Testis (tissue), 3 donors: ENCODE data around the gene ADTRP. TPM values are rescaled to one million over a fixed set of nuclear protein-coding genes. Genes with fewer than 3 reads are reported as not detected.

Experiments used
- DNase-seq: peaks from one replicate; pipeline ENCODE4 v3.0.0-alpha.2; 2019
- H3K27ac ChIP-seq, 2 donors: fragments of 200-600 bp; sonication (generic); one replicate each; pipeline ENCODE4 v1.5.1; 2019
- H3K27me3 ChIP-seq: fragments of 200-600 bp; sonication (generic); one replicate; pipeline ENCODE4 v1.5.1; 2019
- H3K36me3 ChIP-seq: fragments of 200-600 bp; sonication (generic); one replicate; pipeline ENCODE4 v1.5.1; 2017; ENCODE audit warnings: low read depth; ENCODE audit errors: missing control alignments
- H3K4me1 ChIP-seq: fragments of 200-600 bp; sonication (generic); one replicate; pipeline ENCODE4 v1.5.1; 2019
- H3K4me3 ChIP-seq, 2 donors: fragments of 200-600 bp; sonication (generic); one replicate each; pipeline ENCODE4 v1.5.1; 2017 to 2019
- H3K9me3 ChIP-seq: fragments of 200-600 bp; sonication (generic); one replicate; pipeline ENCODE4 v1.5.1; 2017
- POLR2A ChIP-seq: fragments of 450-650 bp; IDR thresholded peaks from one replicate; pipeline ENCODE4 v1.6.1; 2017; ENCODE audit warnings: antibody characterized with exemption, mild to moderate bottlenecking, moderate library complexity
- WGBS, 2 donors: methylation state at CpG; one replicate each; pipeline ENCODE4 v1.1.5; 2018; 5-methylcytosine and 5-hydroxymethylcytosine counted together
- intact Hi-C: fragments of 100-400 bp; cut with DNase I; formaldehyde crosslinking; loops from one replicate; pipeline ENCODE4 v1.15.1; 2023; ENCODE audit warnings: low total_unique reads
- polyA plus RNA-seq: library from polyadenylated mRNA; stranded (reverse); fragments of 350-450 nt; fragmentation: Illumina TruSeq; extraction: RNeasy Lipid Tissue Mini Kit (QIAGEN cat#74804); gene quantifications from one replicate; pipeline ENCODE4 v1.2.3, GENCODE V29; 2014; ENCODE audit warnings: low read depth, low replicate concordance; ENCODE audit not compliant: insufficient read depth
- total RNA-seq, 2 donors: library from RNA; depleted of rRNA; stranded (reverse); fragments of >200 nt; gene quantifications; one replicate each; pipeline ENCODE4 v1.2.3, GENCODE V29; 2016
- TF ChIP-seq, protein P1 (sequence below), 3 experiments: fragments of 450-650 bp in 2 of 3; fragments of 200-600 bp in 1 of 3; sonication (generic) in 1 of 3; IDR thresholded peaks; one replicate each; pipeline ENCODE4 v1.5.1; 2016 to 2019; ENCODE audit warnings: antibody characterized with exemption in 3 of 3, mild to moderate bottlenecking in 2 of 3, moderate library complexity in 1 of 3

ADTRP gene
- total and polyA plus RNA-seq, 3 donors from 2014 or later, result 8.3 to 49.6 (median 21.3) TPM

DNA sequence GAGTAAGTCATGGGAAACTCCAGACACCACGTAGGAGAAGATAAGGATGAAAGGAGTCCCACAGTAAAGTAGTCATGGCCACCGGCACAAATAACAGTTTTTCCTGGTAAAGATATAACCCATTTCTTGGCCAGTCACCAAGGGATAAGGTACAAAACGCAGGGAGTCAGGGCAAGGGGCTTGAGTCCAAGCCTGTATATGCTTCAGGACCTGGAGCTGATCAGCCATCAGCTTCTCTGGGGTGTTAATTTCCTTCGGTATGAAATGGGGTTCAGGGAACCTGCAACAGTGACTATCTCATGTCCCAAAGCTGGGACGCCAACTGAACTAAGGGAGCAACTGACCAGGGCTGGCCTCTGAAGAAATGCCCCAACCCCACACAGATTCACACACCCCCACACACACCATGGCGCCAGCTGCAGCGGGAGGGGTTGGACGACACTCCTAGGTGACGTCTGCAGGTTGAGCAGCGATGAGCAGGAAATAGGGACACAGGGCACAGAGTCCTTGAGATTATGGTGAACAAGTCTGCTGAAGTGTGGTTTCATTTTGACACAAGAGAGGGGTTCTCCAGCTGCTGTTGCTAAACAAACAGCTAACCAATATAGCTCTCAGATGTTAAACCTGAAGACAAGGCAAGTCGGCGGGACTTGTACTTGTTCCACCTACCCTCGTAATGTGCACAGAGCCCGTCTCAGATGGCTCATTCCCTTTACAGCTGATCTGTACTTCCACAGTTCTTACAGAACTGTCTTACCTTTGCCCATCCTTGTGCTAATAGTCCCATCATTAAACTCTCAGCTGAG lies 7.4 kb upstream of the ADTRP start:
- H3K27ac ChIP-seq, result no peak overlapping the region
- no peaks in the 10 kb centered on the region for H3K4me1 ChIP-seq
- H3K9me3 ChIP-seq, result no peaks in the 10 kb centered on the region
- WGBS, 2 donors, result 67 to 69% methylated on average over 12 to 14 of the region's 14 CpGs
- no peaks in the 10 kb centered on the region for H3K36me3 ChIP-seq
- TF ChIP-seq POLR2A, result no peak
- TF ChIP-seq, protein P1, sequence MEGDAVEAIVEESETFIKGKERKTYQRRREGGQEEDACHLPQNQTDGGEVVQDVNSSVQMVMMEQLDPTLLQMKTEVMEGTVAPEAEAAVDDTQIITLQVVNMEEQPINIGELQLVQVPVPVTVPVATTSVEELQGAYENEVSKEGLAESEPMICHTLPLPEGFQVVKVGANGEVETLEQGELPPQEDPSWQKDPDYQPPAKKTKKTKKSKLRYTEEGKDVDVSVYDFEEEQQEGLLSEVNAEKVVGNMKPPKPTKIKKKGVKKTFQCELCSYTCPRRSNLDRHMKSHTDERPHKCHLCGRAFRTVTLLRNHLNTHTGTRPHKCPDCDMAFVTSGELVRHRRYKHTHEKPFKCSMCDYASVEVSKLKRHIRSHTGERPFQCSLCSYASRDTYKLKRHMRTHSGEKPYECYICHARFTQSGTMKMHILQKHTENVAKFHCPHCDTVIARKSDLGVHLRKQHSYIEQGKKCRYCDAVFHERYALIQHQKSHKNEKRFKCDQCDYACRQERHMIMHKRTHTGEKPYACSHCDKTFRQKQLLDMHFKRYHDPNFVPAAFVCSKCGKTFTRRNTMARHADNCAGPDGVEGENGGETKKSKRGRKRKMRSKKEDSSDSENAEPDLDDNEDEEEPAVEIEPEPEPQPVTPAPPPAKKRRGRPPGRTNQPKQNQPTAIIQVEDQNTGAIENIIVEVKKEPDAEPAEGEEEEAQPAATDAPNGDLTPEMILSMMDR (IDR thresholded peaks at IDR 0.05), result no peak
- no peaks in the 10 kb centered on the region for H3K27me3 ChIP-seq
- no peak overlapping the region for H3K4me3 ChIP-seq
- intact Hi-C loops, result no loop called here
- no peak for DNase-seq

- Histone ChIP-seq H3K27me3 (no peaks in the 10 kb centered on the region), H3K9me3 (no peaks in the 10 kb centered on the region), H3K27ac (no peak overlapping the region), H3K4me1 (no peaks in the 10 kb centered on the region), H3K36me3 (no peaks in the 10 kb centered on the region), H3K4me3 (no peak overlapping the region)
- intact Hi-C loops, result no loop called here
- no peak for TF ChIP-seq POLR2A
- TF ChIP-seq, protein P1 (IDR thresholded peaks at IDR 0.05), result no peak
- DNase-seq, result no peak
- 58 to 63% methylated on average over 5 of the region's 5 CpGs for WGBS, 2 donors
Measured at GRCh38 chr6:11785415-11785773, 6.8 kb upstream of the ADTRP start.

DNA sequence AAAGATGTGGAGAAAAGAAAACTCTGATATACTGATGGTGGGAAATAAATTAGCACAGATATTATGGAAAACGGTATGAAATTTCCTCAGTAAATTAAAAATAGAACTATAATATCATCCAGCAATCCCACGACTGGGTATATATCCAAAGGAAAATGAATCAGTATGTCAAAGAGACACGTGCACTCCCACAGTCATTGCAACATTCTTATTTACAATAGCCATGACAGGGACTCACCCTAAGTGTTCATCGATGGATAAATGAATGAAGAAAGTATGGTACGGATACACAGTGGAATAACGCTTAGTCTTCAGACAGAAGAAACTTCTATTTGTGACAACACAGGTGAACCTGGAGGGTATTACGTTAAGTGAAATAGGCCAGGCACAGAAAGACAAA lies 5.7 kb upstream of the ADTRP start:
- WGBS, 2 donors, result 75 to 81% methylated on average over 7 of the region's 7 CpGs
- no peaks in the 10 kb centered on the region for H3K36me3 ChIP-seq
- TF ChIP-seq, protein P1 (IDR thresholded peaks at IDR 0.05), result no peak
- no peak for TF ChIP-seq POLR2A

DNA sequence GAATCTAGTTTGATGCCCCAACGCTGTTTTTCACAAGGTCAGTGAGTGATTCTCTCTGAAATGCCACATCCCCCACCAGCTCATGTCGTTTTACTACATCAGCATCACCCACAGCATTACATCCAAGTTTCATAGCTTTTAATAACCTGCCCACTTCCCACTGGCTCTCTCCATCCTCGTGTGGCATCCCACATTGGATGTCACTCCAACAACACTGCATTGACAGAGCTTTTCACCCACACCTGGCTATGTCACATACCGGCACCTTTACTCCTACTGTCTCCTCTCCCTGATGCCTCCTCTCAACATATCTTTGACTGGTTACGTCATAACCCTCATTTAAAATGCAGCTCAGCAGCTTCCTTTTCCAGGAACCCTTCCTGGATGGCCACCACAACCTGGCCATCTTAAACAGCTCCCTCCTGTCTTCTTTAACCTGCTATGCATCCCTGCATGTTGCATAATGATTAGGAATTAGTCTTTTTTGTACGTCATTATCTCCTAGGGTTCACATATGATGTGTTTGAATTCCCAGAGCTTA lies 5.0 kb upstream of the ADTRP start:
- no peak overlapping the region for H3K27ac ChIP-seq
- H3K4me3 ChIP-seq, result no peak overlapping the region
- DNase-seq, result no peak
- no peak for TF ChIP-seq POLR2A
- TF ChIP-seq, protein P1 (IDR thresholded peaks at IDR 0.05), result no peak
- H3K9me3 ChIP-seq, result no peaks in the 10 kb centered on the region
- no peaks in the 10 kb centered on the region for H3K36me3 ChIP-seq
- intact Hi-C loops, result no loop called here
- no peaks in the 10 kb centered on the region for H3K27me3 ChIP-seq
- WGBS, 2 donors, result 79 to 87% methylated on average over 6 of the region's 6 CpGs
- H3K4me1 ChIP-seq, result peaks cover 3% of the 10 kb centered on the region

More for the DNA sequence above, 5.7 kb upstream of the ADTRP start:
- no peaks in the 10 kb centered on the region for H3K9me3 ChIP-seq
- DNase-seq, result no peak
- no peak overlapping the region for H3K27ac ChIP-seq
- H3K4me1 ChIP-seq, result no peaks in the 10 kb centered on the region
- intact Hi-C loops, result no loop called here
- H3K4me3 ChIP-seq, result no peak overlapping the region
- no peaks in the 10 kb centered on the region for H3K27me3 ChIP-seq

- intact Hi-C loops, result no loop called here
- Histone ChIP-seq H3K9me3 (no peaks in the 10 kb centered on the region), H3K4me3 (no peak overlapping the region), H3K27ac (no peak overlapping the region), H3K27me3 (no peaks in the 10 kb centered on the region), H3K4me1 (peaks cover 3% of the 10 kb centered on the region), H3K36me3 (no peaks in the 10 kb centered on the region)
- TF ChIP-seq POLR2A, result no peak
- TF ChIP-seq, protein P1 (IDR thresholded peaks at IDR 0.05), result no peak
- no peak for DNase-seq
- 82 to 94% methylated on average over 4 of the region's 4 CpGs for WGBS, 2 donors
Measured at GRCh38 chr6:11782524-11782923, 3.9 kb upstream of the ADTRP start.
